Mucosa of rectum (tissue), 2 donors: ENCODE data around the gene ADCY1.

Experiments
- H3K27ac ChIP-seq, 2 donors: one replicate each; pipeline ENCODE4 v1.7.0; 2013; ENCODE audit warnings: inconsistent platforms in 2 of 2, low read depth in 2 of 2, low read length in 2 of 2
- H3K27me3 ChIP-seq, 2 donors: one replicate each; pipeline ENCODE4 v1.7.0; 2013; ENCODE audit warnings: low read length in 2 of 2; ENCODE audit not compliant: control insufficient read depth in 2 of 2, insufficient read depth in 2 of 2
- H3K36me3 ChIP-seq, 2 donors: one replicate each; pipeline ENCODE4 v1.7.0; 2013; ENCODE audit warnings: low read length in 2 of 2; ENCODE audit not compliant: control insufficient read depth in 2 of 2, insufficient read depth in 2 of 2
- H3K4me1 ChIP-seq, 2 donors: one replicate each; pipeline ENCODE4 v1.7.0; 2013; ENCODE audit warnings: low read length in 2 of 2, mild to moderate bottlenecking in 1 of 2; ENCODE audit not compliant: control insufficient read depth in 2 of 2, insufficient read depth in 2 of 2
- H3K4me3 ChIP-seq, 2 donors: one replicate each; pipeline ENCODE4 v1.7.0; 2013; ENCODE audit warnings: low read length in 2 of 2
- H3K9ac ChIP-seq, 2 donors: one replicate each; pipeline ENCODE4 v1.7.0; 2013; ENCODE audit warnings: low read length in 2 of 2, low read depth in 1 of 2, mild to moderate bottlenecking in 1 of 2
- H3K9me3 ChIP-seq, 2 donors: one replicate each; pipeline ENCODE4 v1.7.0; 2013; ENCODE audit warnings: low read length in 2 of 2; ENCODE audit not compliant: control insufficient read depth in 2 of 2
- donor health status: healthy.
- donor health status: Normal muscosa, but diverticular disease.

The ADCY1 gene

DNA sequence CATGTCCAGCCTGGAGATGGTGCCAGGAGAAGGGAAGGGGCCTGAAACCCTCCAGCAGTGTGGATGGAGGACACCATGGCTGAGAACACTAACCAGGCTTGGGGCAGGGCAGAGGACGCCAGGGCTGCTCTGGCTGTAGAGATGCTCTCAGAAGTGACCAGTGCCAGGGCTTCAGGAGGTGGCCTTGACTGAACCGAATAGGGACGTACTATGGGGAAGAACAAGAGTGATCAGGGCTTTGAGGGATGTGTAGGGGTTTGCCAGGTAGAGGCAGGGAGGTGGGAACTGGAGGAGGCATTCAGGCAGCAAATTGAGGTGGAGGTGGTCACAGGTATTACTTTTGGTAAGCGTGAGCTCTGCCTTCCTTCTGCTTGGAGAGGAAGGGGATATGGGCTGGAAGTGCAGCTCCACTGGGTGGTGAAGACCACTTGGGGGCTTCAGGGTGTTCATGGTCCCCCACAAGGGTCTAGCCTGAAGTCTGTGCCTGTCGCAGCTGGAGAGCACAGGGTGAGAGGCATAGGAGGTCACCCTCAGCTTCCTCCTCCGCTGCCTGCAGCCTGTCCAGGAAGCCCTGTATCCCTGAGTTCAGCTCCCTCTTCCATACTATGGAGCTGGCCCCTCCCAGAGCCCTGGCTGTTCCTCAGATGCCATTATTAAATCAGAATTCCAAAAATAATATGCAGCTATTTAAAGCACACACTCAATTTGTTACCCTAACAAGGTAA is 27.8 kb downstream of the ADCY1 start:
- no peaks in the 10 kb centered on the region for H3K4me1 ChIP-seq
- no peaks in the 10 kb centered on the region for H3K36me3 ChIP-seq
- no peak overlapping the region for H3K9ac ChIP-seq
- H3K4me3 ChIP-seq, result no peak overlapping the region
- H3K9me3 ChIP-seq, result no peaks in the 10 kb centered on the region
- H3K27me3 ChIP-seq, result no peaks in the 10 kb centered on the region
- no peak overlapping the region for H3K27ac ChIP-seq

DNA sequence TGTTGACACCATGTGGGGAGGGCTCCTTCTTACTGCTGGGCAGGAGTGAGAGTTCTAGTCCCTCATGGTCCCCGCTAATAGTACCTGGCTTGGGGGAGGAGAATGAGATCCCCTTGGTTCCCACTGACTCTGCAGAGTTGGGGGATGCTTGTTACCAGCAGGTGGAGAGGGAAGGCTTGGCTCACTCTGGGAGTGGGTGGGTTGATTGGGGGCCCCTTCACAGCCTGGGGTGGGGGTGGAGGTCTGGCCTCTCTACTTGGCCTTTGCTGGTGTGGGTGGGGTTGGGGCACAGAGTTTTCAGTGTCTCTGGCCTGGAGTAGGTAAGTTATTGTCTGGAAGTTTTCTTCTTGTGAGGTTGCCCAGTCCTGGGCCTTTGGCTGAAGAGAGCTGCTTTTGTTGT is 31.9 kb downstream of the ADCY1 start:
- H3K9ac ChIP-seq, result no peak overlapping the region
- H3K36me3 ChIP-seq, result no peaks in the 10 kb centered on the region
- no peaks in the 10 kb centered on the region for H3K4me1 ChIP-seq
- H3K4me3 ChIP-seq, result no peak overlapping the region
- H3K27ac ChIP-seq, result no peak overlapping the region
- no peaks in the 10 kb centered on the region for H3K27me3 ChIP-seq
- no peaks in the 10 kb centered on the region for H3K9me3 ChIP-seq

- Histone ChIP-seq H3K9me3 (no peaks in the 10 kb centered on the region), H3K27ac (no peak overlapping the region), H3K4me1 (no peaks in the 10 kb centered on the region), H3K27me3 (no peaks in the 10 kb centered on the region), H3K4me3 (no peak overlapping the region), H3K9ac (no peak overlapping the region), H3K36me3 (no peaks in the 10 kb centered on the region)
Measured at GRCh38 chr7:45606931-45607330, 32.8 kb downstream of the ADCY1 start.

DNA sequence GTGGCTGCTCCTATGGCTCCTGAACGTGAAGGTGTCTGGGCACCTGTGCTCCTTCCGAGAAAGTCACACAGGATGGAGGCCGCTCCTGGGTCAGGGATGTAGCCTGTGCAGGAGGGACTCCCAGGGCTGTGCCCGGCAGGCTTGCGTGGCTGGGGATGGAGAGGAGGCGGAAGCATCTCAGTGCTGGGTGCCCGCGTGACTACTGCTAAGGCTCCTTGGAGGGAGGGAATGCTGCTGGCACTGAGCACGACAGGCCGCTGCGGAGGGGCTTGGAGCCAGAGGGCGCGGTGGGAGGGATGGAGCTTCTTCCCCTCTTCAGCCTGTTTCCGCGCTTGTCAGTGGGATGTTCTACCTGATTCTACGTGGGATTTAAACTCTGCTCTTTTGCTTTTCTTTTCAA is 35.0 kb downstream of the ADCY1 start:
- no peak overlapping the region for H3K9ac ChIP-seq
- H3K36me3 ChIP-seq, result no peaks in the 10 kb centered on the region
- no peaks in the 10 kb centered on the region for H3K4me1 ChIP-seq
- H3K4me3 ChIP-seq, result no peak overlapping the region
- no peaks in the 10 kb centered on the region for H3K27me3 ChIP-seq
- H3K9me3 ChIP-seq, result no peaks in the 10 kb centered on the region
- no peak overlapping the region for H3K27ac ChIP-seq

- H3K9me3 ChIP-seq, result no peaks in the 10 kb centered on the region
- H3K27ac ChIP-seq, result no peak overlapping the region
- H3K4me3 ChIP-seq, result no peak overlapping the region
- no peaks in the 10 kb centered on the region for H3K36me3 ChIP-seq
- no peaks in the 10 kb centered on the region for H3K4me1 ChIP-seq
- no peaks in the 10 kb centered on the region for H3K27me3 ChIP-seq
- H3K9ac ChIP-seq, result no peak overlapping the region
Measured at GRCh38 chr7:45610019-45610418, 35.9 kb downstream of the ADCY1 start.

- Histone ChIP-seq H3K27me3 (no peaks in the 10 kb centered on the region), H3K4me1 (no peaks in the 10 kb centered on the region), H3K9me3 (no peaks in the 10 kb centered on the region), H3K9ac (no peak overlapping the region), H3K4me3 (no peak overlapping the region), H3K27ac (no peak overlapping the region), H3K36me3 (no peaks in the 10 kb centered on the region)
Measured at GRCh38 chr7:45610660-45611299, 36.6 kb downstream of the ADCY1 start.

GRCh38 chr7:45617166-45617565 is 43.0 kb downstream of the ADCY1 start:
- Histone ChIP-seq H3K9me3 (peaks cover 4 to 5% of the 10 kb centered on the region in 2 donors), H3K9ac (no peak overlapping the region), H3K4me1 (no peaks in the 10 kb centered on the region), H3K4me3 (no peak overlapping the region), H3K27me3 (no peaks in the 10 kb centered on the region), H3K27ac (no peak overlapping the region), H3K36me3 (no peaks in the 10 kb centered on the region)

- Histone ChIP-seq H3K9ac (no peak overlapping the region), H3K9me3 (peaks cover 0 to 2% of the 10 kb centered on the region in 2 donors), H3K36me3 (no peaks in the 10 kb centered on the region), H3K4me1 (peaks cover 0 to 16% of the 10 kb centered on the region in 2 donors), H3K4me3 (no peak overlapping the region), H3K27ac (no peak overlapping the region), H3K27me3 (no peaks in the 10 kb centered on the region)
Measured at GRCh38 chr7:45622058-45622457, 47.9 kb downstream of the ADCY1 start.

DNA sequence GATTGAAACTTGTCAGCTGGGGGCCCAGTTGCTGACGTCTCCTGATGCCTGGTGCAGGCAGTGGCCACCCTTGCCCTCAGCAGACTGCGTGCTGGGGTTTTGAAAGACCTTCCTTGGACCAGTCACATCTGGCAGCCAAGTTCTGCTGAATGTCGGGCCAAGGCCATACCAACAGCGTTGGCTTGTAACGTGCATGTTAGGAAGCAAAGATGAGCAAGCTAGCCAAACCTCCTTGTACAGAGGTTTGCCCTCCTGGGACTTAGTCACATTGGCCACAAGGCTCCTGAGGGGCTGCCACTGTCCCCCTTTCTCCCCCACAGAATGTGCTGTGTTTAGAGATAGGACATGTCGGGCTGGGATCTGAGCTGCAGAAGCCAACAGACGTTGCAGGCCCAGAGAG is 49.0 kb downstream of the ADCY1 start:
- H3K27ac ChIP-seq, result no peak overlapping the region
- no peak overlapping the region for H3K9ac ChIP-seq
- no peaks in the 10 kb centered on the region for H3K27me3 ChIP-seq
- H3K4me3 ChIP-seq, result no peak overlapping the region
- H3K4me1 ChIP-seq, result peaks cover 0 to 16% of the 10 kb centered on the region in 2 donors
- H3K36me3 ChIP-seq, result no peaks in the 10 kb centered on the region
- H3K9me3 ChIP-seq, result no peaks in the 10 kb centered on the region

- Histone ChIP-seq H3K4me3 (no peak overlapping the region), H3K36me3 (no peaks in the 10 kb centered on the region), H3K9me3 (no peaks in the 10 kb centered on the region), H3K9ac (no peak overlapping the region), H3K27me3 (no peaks in the 10 kb centered on the region), H3K27ac (no peak overlapping the region), H3K4me1 (peaks cover 0 to 16% of the 10 kb centered on the region in 2 donors)
Measured at GRCh38 chr7:45623740-45624391, 49.7 kb downstream of the ADCY1 start.
